ENCODE results near the gene MAP3K3.
A peak's percentile ranks its signal among the peaks of the same experiment; 100 is the strongest.

MAP3K3 gene

DNA sequence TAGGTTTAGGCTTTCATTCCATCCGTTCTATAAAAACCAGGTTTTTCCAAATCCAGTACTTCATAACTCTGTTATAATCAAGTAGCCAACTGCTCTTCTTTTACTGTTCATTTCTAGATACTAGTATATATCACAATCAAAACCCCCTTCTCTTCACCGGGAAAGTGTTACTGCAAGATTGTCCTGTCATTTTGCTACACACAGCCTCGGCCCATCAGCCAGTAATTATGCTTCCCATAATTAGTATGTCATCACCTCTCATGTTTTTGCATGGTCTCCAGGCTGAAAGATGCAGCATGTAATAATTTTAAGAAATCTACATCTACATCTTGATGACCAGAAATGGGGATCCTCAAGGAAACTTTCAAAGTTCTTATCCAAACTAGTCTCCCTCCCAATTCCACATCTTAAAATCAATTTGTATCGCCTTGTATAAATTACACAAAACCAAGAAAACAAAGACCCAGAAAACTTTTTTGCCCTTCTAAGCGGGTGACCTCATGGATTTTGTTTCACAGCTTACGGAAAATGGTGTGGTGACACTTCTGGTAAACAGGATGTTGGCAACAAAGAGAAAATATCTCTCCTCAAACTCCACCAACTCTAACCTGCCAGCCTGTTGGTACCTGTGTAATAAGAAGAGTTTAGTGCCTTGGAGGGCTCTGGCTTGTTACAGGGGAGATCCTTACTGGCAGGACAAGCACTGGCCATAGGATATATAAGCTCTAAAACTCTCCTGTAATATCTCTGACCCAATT lies 12.2 kb upstream of the MAP3K3 start:
- TF ChIP-seq YY2 (tag by site-specific recombination; IDR thresholded peaks at IDR 0.05) (no peak), ZNF785 (tag by site-specific recombination; IDR thresholded peaks at IDR 0.05) (no peak), ZIC2 (tag by site-specific recombination; IDR thresholded peaks at IDR 0.05) (no peak), MZF1 (tag by site-specific recombination; IDR thresholded peaks at IDR 0.05; ENCODE audit: borderline replicate concordance) (no peak), HOXD13 (CRISPR knock-in tag; IDR thresholded peaks at IDR 0.05; ENCODE audit: borderline replicate concordance) (no peak), PRDM1 (tag by site-specific recombination; IDR thresholded peaks at IDR 0.05) (no peak), ZNF114 (tag by site-specific recombination; IDR thresholded peaks at IDR 0.05) (no peak), GLI2 (tag by site-specific recombination; IDR thresholded peaks at IDR 0.05; ENCODE audit: borderline replicate concordance, low read depth) (no peak), ZNF248 (tag by site-specific recombination; IDR thresholded peaks at IDR 0.05) (no peak), ZNF776 (tag by site-specific recombination; IDR thresholded peaks at IDR 0.05; ENCODE audit: borderline replicate concordance) (no peak)
- TF ChIP-seq, protein P1, sequence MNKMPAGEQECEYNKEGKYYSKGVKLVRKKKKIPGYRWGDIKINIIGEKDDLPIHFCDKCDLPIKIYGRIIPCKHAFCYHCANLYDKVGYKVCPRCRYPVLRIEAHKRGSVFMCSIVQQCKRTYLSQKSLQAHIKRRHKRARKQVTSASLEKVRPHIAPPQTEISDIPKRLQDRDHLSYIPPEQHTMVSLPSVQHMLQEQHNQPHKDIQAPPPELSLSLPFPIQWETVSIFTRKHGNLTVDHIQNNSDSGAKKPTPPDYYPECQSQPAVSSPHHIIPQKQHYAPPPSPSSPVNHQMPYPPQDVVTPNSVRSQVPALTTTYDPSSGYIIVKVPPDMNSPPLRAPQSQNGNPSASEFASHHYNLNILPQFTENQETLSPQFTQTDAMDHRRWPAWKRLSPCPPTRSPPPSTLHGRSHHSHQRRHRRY (tag by site-specific recombination; IDR thresholded peaks at IDR 0.05): no peak
- TF ChIP-seq, protein P2, sequence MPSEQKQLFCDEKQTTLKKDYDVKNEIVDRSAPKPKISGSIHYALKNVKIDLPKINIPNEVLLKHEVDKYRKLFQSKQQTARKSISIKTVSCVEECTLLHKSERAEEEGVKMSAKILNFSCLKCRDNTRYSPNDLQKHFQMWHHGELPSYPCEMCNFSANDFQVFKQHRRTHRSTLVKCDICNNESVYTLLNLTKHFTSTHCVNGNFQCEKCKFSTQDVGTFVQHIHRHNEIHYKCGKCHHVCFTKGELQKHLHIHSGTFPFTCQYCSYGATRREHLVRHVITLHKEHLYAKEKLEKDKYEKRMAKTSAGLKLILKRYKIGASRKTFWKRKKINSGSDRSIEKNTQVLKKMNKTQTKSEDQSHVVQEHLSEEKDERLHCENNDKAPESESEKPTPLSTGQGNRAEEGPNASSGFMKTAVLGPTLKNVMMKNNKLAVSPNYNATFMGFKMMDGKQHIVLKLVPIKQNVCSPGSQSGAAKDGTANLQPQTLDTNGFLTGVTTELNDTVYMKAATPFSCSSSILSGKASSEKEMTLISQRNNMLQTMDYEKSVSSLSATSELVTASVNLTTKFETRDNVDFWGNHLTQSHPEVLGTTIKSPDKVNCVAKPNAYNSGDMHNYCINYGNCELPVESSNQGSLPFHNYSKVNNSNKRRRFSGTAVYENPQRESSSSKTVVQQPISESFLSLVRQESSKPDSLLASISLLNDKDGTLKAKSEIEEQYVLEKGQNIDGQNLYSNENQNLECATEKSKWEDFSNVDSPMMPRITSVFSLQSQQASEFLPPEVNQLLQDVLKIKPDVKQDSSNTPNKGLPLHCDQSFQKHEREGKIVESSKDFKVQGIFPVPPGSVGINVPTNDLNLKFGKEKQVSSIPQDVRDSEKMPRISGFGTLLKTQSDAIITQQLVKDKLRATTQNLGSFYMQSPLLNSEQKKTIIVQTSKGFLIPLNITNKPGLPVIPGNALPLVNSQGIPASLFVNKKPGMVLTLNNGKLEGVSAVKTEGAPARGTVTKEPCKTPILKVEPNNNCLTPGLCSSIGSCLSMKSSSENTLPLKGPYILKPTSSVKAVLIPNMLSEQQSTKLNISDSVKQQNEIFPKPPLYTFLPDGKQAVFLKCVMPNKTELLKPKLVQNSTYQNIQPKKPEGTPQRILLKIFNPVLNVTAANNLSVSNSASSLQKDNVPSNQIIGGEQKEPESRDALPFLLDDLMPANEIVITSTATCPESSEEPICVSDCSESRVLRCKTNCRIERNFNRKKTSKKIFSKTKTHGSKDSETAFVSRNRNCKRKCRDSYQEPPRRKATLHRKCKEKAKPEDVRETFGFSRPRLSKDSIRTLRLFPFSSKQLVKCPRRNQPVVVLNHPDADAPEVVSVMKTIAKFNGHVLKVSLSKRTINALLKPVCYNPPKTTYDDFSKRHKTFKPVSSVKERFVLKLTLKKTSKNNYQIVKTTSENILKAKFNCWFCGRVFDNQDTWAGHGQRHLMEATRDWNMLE (tag by site-specific recombination; conservative IDR thresholded peaks at IDR 0.05; ENCODE audit: low read depth): no peak
- TF ChIP-seq, protein P3, sequence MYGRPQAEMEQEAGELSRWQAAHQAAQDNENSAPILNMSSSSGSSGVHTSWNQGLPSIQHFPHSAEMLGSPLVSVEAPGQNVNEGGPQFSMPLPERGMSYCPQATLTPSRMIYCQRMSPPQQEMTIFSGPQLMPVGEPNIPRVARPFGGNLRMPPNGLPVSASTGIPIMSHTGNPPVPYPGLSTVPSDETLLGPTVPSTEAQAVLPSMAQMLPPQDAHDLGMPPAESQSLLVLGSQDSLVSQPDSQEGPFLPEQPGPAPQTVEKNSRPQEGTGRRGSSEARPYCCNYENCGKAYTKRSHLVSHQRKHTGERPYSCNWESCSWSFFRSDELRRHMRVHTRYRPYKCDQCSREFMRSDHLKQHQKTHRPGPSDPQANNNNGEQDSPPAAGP (tag by site-specific recombination; IDR thresholded peaks at IDR 0.05): no peak
- no peaks in the 10 kb centered on the region for H3K4me1 ChIP-seq (ENCODE audit: control insufficient read depth, insufficient read depth, low read length)
- H3K27ac ChIP-seq (ENCODE audit: extremely low read depth, low read depth, low read length): no peak overlapping the region
- peaks cover 31 to 56% of the 10 kb centered on the region in 2 experiments for H3K36me3 ChIP-seq (ENCODE audit: control insufficient read depth in 2 of 2, insufficient read depth in 1 of 2, low read length in 2 of 2)
- CTCF ChIA-PET: interaction anchor here (0.6 to 5.2 kb wide), 5 partner anchors 8 to 185 kb away, joined by 3 to 106 read pairs (median 28); partner anchors contain the start of genes MAP3K3 and TACO1
- H3K4me3 ChIP-seq (ENCODE audit: low read depth, low read length): no peak overlapping the region
- no peaks in the 10 kb centered on the region for H3K9me3 ChIP-seq (ENCODE audit: control insufficient read depth, insufficient read depth, low read depth, low read length)
- POLR2A ChIA-PET: interaction anchor here (2.8 kb wide), 1 partner anchor 11 kb away, joined by 30 read pairs; the partner anchor contains the start of gene MAP3K3

DNA sequence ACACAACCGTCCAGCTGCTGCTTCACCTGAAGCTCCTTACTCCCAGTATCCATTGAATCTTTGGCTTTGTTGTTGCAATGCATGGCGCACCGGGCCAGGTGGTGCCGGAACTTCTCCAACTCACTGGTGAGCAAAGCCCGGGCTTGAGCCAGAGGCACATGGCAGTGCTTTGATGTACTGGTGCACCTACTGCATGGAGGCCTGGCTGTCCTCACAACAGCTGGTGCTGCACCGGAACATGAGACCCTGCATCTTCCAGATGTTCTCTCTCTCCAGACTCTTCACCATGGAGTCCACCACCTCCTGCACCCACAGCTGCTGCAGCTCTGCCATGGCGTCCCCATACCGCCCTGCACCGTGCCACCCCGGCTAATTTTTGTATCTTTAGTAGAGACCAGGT lies 11.4 kb upstream of the MAP3K3 start:
- H3K4me3 ChIP-seq (ENCODE audit: low read depth, low read length): no peak overlapping the region
- H3K36me3 ChIP-seq (ENCODE audit: control insufficient read depth in 2 of 2, insufficient read depth in 1 of 2, low read length in 2 of 2): peaks cover 22 to 48% of the 10 kb centered on the region in 2 experiments
- no peak for TF ChIP-seq KLF8 (tag by site-specific recombination; IDR thresholded peaks at IDR 0.05)
- no peaks in the 10 kb centered on the region for H3K4me1 ChIP-seq (ENCODE audit: control insufficient read depth, insufficient read depth, low read length)
- CTCF ChIA-PET: interaction anchor here (1.2 to 5.2 kb wide), 8 partner anchors 9 to 204 kb away, joined by 4 to 106 read pairs (median 18); partner anchors contain the start of genes MAP3K3 and TACO1
- H3K27ac ChIP-seq (ENCODE audit: extremely low read depth, low read depth, low read length): 0 out of 2 replicates have a peak overlapping the region, but pooled peaks have one; percentile 16
- POLR2A ChIA-PET: interaction anchor here (2.8 kb wide), 1 partner anchor 11 kb away, joined by 30 read pairs; the partner anchor contains the start of gene MAP3K3
- H3K9me3 ChIP-seq (ENCODE audit: control insufficient read depth, insufficient read depth, low read depth, low read length): no peaks in the 10 kb centered on the region

Measured in HEK293 (cell line).